Transverse colon (tissue), 4 donors: Measurements from ENCODE around the gene PHF23. TPM values are rescaled to one million over a fixed set of nuclear protein-coding genes. Genes with fewer than 3 reads are reported as not detected.

Experiments
- DNase-seq: peaks from one replicate; pipeline ENCODE4 v3.0.0-alpha.2; 2019
- H3K27ac ChIP-seq, 4 donors: fragments of 200-600 bp; sonication (generic); 2 replicates each; pipeline ENCODE4 v1.5.1; 2016 to 2018; ENCODE audit warnings: inconsistent platforms in 4 of 4
- H3K27me3 ChIP-seq: fragments of 200-600 bp; sonication (generic); 2 replicates; pipeline ENCODE4 v1.5.1; 2017; ENCODE audit warnings: inconsistent platforms
- H3K36me3 ChIP-seq, 4 donors: fragments of 200-600 bp; sonication (generic); 2 replicates each; pipeline ENCODE4 v1.5.1; 2017 to 2019; ENCODE audit warnings: inconsistent platforms in 4 of 4
- H3K4me1 ChIP-seq, 4 donors: fragments of 200-600 bp; sonication (generic); 2 replicates each; pipeline ENCODE4 v1.5.1; 2017 to 2020; ENCODE audit warnings: inconsistent platforms in 4 of 4
- H3K4me3 ChIP-seq, 4 donors: fragments of 200-600 bp; sonication (generic); 1 replicate in 1 of 4; 2 replicates in 3 of 4; pipeline versions ENCODE4 v1.5.1 to v1.6.1; 2017 to 2019; ENCODE audit warnings: inconsistent platforms in 4 of 4
- H3K9me3 ChIP-seq, 2 donors: fragments of 200-600 bp; sonication (generic); 2 replicates each; pipeline ENCODE4 v1.5.1; 2017 to 2019; ENCODE audit warnings: inconsistent platforms in 2 of 2
- CTCF ChIP-seq, 5 experiments: fragments of 200-600 bp in 3 of 5; fragments of 450-650 bp in 2 of 5; sonication (generic) in 3 of 5; IDR thresholded peaks; 1 replicate in 2 of 5; 2 replicates in 3 of 5; pipeline ENCODE4 v1.5.1; 2016 to 2017; ENCODE audit warnings: antibody characterized with exemption in 5 of 5, inconsistent platforms in 3 of 5, mild to moderate bottlenecking in 2 of 5, moderate library complexity in 1 of 5
- EP300 ChIP-seq: sonication (generic); formaldehyde crosslinking; IDR thresholded peaks from one replicate; pipeline ENCODE4 v1.6.1; 2017; ENCODE audit warnings: antibody characterized with exemption, low read depth
- POLR2A ChIP-seq: fragments of 450-650 bp; IDR thresholded peaks from one replicate; pipeline ENCODE4 v1.6.1; 2016; ENCODE audit warnings: antibody characterized with exemption, mild to moderate bottlenecking, moderate library complexity
- POLR2AphosphoS5 ChIP-seq, 3 donors: sonication (generic); formaldehyde crosslinking; IDR thresholded peaks; one replicate each; pipeline ENCODE4 v1.6.1; 2016; ENCODE audit warnings: antibody characterized with exemption in 3 of 3
- WGBS, 2 donors: methylation state at CpG; one replicate each; pipeline ENCODE4 v1.1.5; 2018; ENCODE audit warnings: low coverage in 1 of 2; 5-methylcytosine and 5-hydroxymethylcytosine counted together
- in situ Hi-C, 4 donors: fragments of 200-750 bp; cut with MboI; loops; one replicate each; pipeline versions ENCODE4 v1.15.0 to v1.15.1; 2017; ENCODE audit warnings: low sequenced_read_pairs in 3 of 4, low pct_ligation_motif_present in 1 of 4, low pct_unique_long_range_greater_than_20kb in 1 of 4
- intact Hi-C: fragments of 100-400 bp; cut with DNase I; formaldehyde crosslinking; loops from one replicate; pipeline ENCODE4 v1.15.1; 2023; ENCODE audit warnings: low total_unique reads
- total RNA-seq, 4 donors: library from RNA; depleted of rRNA; stranded (reverse); fragments of >200 nt; gene quantifications; one replicate each; pipeline ENCODE4 v1.1.0, GENCODE V29; 2016

Gene PHF23
- 10 to 100 TPM; 20.6 to 33.5 (median 27.8) TPM for total RNA-seq

- Histone ChIP-seq H3K9me3 (no peaks in the 10 kb centered on the region), H3K27me3 (no peaks in the 10 kb centered on the region), H3K4me1 (peaks cover 31 to 61% (median 45%) of the 10 kb centered on the region in 4 donors), H3K27ac (peak within 1 kb of the TSS; percentile 96 to 99 (median 98)), H3K36me3 (peaks cover 0 to 13% (median 6%) of the 10 kb centered on the region in 4 donors), H3K4me3 (peak within 1 kb of the TSS; percentile 81 to 95 (median 86))
- in situ Hi-C loops (loop anchor here in 1 of 4 donors (25.0 kb wide), 1 partner anchor 898 kb away; no protein-coding TSS in a partner anchor), intact Hi-C loops (loop anchor here (5.0 kb wide), 1 partner anchor 603 kb away; no protein-coding TSS in a partner anchor)
- peak; percentile 99 for DNase-seq
- WGBS, 2 donors, result 0 to 1% methylated on average over 5 to 60 of the region's 72 CpGs
- TF ChIP-seq POLR2AphosphoS5 (IDR thresholded peaks at IDR 0.05), result peak; percentile 43 to 67 (median 52)
- peak; percentile 48 for TF ChIP-seq EP300
- TF ChIP-seq CTCF (IDR thresholded peaks at IDR 0.05), result peak in 3 of 5 experiments; percentile 20 to 77 (median 70)
- TF ChIP-seq POLR2A, result peak; percentile 80
These were observed at the start of gene PHF23 for GRCh38 chr17:7239091-7240027. PHF23 (minus strand) TSS chr17:7239457; CDS start chr17:7239279, 178 bp downstream.

- Histone ChIP-seq H3K4me1 (peaks cover 10 to 27% (median 20%) of the 10 kb centered on the region in 4 donors), H3K27me3 (no peaks in the 10 kb centered on the region), H3K27ac (no peak overlapping the region), H3K36me3 (no peaks in the 10 kb centered on the region), H3K4me3 (no peak overlapping the region), H3K9me3 (no peaks in the 10 kb centered on the region)
- 88% methylated on average over 11 of the region's 12 CpGs; no CpG with 5 or more reads in 1 of the 2 donors for WGBS, 2 donors
- no peak for DNase-seq
- in situ Hi-C loops, result loop anchor here in 2 of 4 donors (25.0 kb wide), 1 partner anchor 248 kb away; the partner anchor contains the start of genes SLC16A11 (in 2 of the 2) and SLC16A13 (in 2 of the 2)
- TF ChIP-seq POLR2A (no peak), CTCF (IDR thresholded peaks at IDR 0.05) (no peak), POLR2AphosphoS5 (IDR thresholded peaks at IDR 0.05) (no peak), EP300 (no peak)
- intact Hi-C loops, result no loop called here
These were observed 46.4 kb upstream of the PHF23 start for GRCh38 chr17:7285679-7286078.

GRCh38 chr17:7284911-7285310, 45.7 kb upstream of the PHF23 start:
- WGBS, 2 donors, result 94% methylated on average over 16 of the region's 16 CpGs; no CpG with 5 or more reads in 1 of the 2 donors
- Histone ChIP-seq H3K9me3 (no peaks in the 10 kb centered on the region), H3K27me3 (no peaks in the 10 kb centered on the region), H3K4me3 (no peak overlapping the region), H3K36me3 (no peaks in the 10 kb centered on the region), H3K27ac (peak overlapping the region in 1 of 4 donors; percentile 84), H3K4me1 (peaks cover 12 to 33% (median 27%) of the 10 kb centered on the region in 4 donors)
- no peak for DNase-seq
- in situ Hi-C loops, result loop anchor here in 2 of 4 donors (25.0 kb wide), 1 partner anchor 248 kb away; the partner anchor contains the start of genes SLC16A11 (in 2 of the 2) and SLC16A13 (in 2 of the 2)
- TF ChIP-seq POLR2A (no peak), POLR2AphosphoS5 (IDR thresholded peaks at IDR 0.05) (no peak), CTCF (IDR thresholded peaks at IDR 0.05) (no peak), EP300 (no peak)
- intact Hi-C loops, result no loop called here
